ENCODE results near the gene CACNA2D1.
"Not testable (repeated sequence)": the region's sequence is repeated elsewhere in the genome, so short reads cannot be mapped to it uniquely, and the experiment has no call there.

The CACNA2D1 gene

DNA sequence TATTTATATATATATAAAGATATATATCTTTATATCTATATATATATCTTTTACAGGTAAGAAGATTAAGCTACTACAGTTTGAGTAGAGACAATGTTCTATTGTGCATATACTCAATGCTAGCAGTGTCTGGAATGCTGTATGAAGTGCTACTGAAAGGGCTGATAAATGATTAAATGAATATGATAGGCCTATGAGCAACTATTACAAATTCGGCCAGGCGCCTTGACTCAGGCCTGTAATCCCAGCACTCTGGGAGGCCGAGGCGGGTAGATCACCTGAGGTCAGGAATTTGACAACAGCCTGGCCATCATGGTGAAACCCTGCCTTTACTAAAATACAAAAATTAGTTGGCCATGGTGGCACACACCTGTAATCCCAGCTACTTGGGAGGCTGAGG is 297.1 kb downstream of the CACNA2D1 start:
- no peak for DNase-seq (ENCODE audit: low spot score)
- TF ChIP-seq, protein P1, sequence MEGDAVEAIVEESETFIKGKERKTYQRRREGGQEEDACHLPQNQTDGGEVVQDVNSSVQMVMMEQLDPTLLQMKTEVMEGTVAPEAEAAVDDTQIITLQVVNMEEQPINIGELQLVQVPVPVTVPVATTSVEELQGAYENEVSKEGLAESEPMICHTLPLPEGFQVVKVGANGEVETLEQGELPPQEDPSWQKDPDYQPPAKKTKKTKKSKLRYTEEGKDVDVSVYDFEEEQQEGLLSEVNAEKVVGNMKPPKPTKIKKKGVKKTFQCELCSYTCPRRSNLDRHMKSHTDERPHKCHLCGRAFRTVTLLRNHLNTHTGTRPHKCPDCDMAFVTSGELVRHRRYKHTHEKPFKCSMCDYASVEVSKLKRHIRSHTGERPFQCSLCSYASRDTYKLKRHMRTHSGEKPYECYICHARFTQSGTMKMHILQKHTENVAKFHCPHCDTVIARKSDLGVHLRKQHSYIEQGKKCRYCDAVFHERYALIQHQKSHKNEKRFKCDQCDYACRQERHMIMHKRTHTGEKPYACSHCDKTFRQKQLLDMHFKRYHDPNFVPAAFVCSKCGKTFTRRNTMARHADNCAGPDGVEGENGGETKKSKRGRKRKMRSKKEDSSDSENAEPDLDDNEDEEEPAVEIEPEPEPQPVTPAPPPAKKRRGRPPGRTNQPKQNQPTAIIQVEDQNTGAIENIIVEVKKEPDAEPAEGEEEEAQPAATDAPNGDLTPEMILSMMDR (IDR thresholded peaks at IDR 0.05; ENCODE audit: borderline replicate concordance, control extremely low read depth, extremely low read depth, insufficient read depth, missing control alignments), result no peak
- in situ Hi-C loops (cut with MboI; ENCODE audit: low sequenced_read_pairs, unreplicated experiment), result no loop called here

- TF ChIP-seq, protein P1 (IDR thresholded peaks at IDR 0.05; ENCODE audit: borderline replicate concordance, control extremely low read depth, extremely low read depth, insufficient read depth, missing control alignments), result no peak
- in situ Hi-C loops (cut with MboI; ENCODE audit: low sequenced_read_pairs, unreplicated experiment), result no loop called here
- DNase-seq (ENCODE audit: low spot score), result no peak
Measured at GRCh38 chr7:82142263-82142864, 301.2 kb downstream of the CACNA2D1 start.

GRCh38 chr7:82141427-82141826 is 302.1 kb downstream of the CACNA2D1 start:
- DNase-seq (ENCODE audit: low spot score), result no peak
- in situ Hi-C loops (cut with MboI; ENCODE audit: low sequenced_read_pairs, unreplicated experiment), result no loop called here

GRCh38 chr7:82140608-82141007 is 303.0 kb downstream of the CACNA2D1 start:
- in situ Hi-C loops (cut with MboI; ENCODE audit: low sequenced_read_pairs, unreplicated experiment), result not testable (repeated sequence)

More at GRCh38 chr7:82141427-82141826, 302.1 kb downstream of the CACNA2D1 start:
- TF ChIP-seq, protein P1 (IDR thresholded peaks at IDR 0.05; ENCODE audit: borderline replicate concordance, control extremely low read depth, extremely low read depth, insufficient read depth, missing control alignments), result no peak

GRCh38 chr7:82131215-82131614 is 312.4 kb downstream of the CACNA2D1 start:
- in situ Hi-C loops (cut with MboI; ENCODE audit: low sequenced_read_pairs, unreplicated experiment), result no loop called here
- no peak for DNase-seq (ENCODE audit: low spot score)
- TF ChIP-seq, protein P1 (IDR thresholded peaks at IDR 0.05; ENCODE audit: borderline replicate concordance, control extremely low read depth, extremely low read depth, insufficient read depth, missing control alignments), result no peak

More at GRCh38 chr7:82140608-82141007, 303.0 kb downstream of the CACNA2D1 start:
- not testable (repeated sequence) for DNase-seq (ENCODE audit: low spot score)

DNA sequence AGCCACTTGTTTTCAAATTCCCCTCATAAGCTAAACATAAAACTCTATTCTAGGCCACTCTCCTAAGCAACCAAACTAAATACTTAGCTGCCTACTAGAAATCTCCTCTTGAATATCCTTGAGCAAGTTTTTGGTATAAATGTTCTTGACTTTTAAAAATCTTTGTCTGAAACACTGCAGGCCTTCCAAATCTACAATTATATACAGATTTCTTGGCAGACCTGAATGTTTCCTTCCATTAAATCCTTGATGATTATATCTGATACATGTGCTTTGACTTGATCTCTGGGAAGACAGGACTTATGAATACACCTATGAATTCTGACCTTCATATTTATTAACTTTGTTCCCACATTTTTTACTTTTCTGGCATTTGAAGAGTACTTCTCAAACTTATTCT is 314.5 kb downstream of the CACNA2D1 start:
- no peak for DNase-seq (ENCODE audit: low spot score)
- TF ChIP-seq, protein P1 (IDR thresholded peaks at IDR 0.05; ENCODE audit: borderline replicate concordance, control extremely low read depth, extremely low read depth, insufficient read depth, missing control alignments), result no peak
- in situ Hi-C loops (cut with MboI; ENCODE audit: low sequenced_read_pairs, unreplicated experiment), result no loop called here

GRCh38 chr7:82128546-82128945 is 315.0 kb downstream of the CACNA2D1 start:
- TF ChIP-seq, protein P1 (IDR thresholded peaks at IDR 0.05; ENCODE audit: borderline replicate concordance, control extremely low read depth, extremely low read depth, insufficient read depth, missing control alignments), result no peak
- DNase-seq (ENCODE audit: low spot score), result no peak
- in situ Hi-C loops (cut with MboI; ENCODE audit: low sequenced_read_pairs, unreplicated experiment), result no loop called here

All from GM13976 (cell line).